OCI-LY3 (cell line): ENCODE results near the gene ARID5B.

Source experiments
- EZH2phosphoT487 ChIP-seq: fragments of 200-600 bp; shearing (Covaris generic); IDR thresholded peaks from 2 replicates; pipeline ENCODE4 v1.6.1; 2018; ENCODE audit warnings: antibody characterized with exemption, mixed run types, low read depth
- TF ChIP-seq, protein P1 (sequence below): fragments of 200-600, 300-600 bp; sonication (generic); IDR thresholded peaks from 2 replicates; pipeline ENCODE4 v1.5.1; 2014; ENCODE audit warnings: antibody characterized with exemption, low read length, low read depth

- no peak for TF ChIP-seq EZH2phosphoT487
- TF ChIP-seq, protein P1, sequence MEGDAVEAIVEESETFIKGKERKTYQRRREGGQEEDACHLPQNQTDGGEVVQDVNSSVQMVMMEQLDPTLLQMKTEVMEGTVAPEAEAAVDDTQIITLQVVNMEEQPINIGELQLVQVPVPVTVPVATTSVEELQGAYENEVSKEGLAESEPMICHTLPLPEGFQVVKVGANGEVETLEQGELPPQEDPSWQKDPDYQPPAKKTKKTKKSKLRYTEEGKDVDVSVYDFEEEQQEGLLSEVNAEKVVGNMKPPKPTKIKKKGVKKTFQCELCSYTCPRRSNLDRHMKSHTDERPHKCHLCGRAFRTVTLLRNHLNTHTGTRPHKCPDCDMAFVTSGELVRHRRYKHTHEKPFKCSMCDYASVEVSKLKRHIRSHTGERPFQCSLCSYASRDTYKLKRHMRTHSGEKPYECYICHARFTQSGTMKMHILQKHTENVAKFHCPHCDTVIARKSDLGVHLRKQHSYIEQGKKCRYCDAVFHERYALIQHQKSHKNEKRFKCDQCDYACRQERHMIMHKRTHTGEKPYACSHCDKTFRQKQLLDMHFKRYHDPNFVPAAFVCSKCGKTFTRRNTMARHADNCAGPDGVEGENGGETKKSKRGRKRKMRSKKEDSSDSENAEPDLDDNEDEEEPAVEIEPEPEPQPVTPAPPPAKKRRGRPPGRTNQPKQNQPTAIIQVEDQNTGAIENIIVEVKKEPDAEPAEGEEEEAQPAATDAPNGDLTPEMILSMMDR = no peak
Measured at GRCh38 chr10:62015994-62016393, 114.5 kb downstream of the ARID5B start.
